Left colon (tissue), 2 donors: Measurements from ENCODE around the gene CKB. TPM values are rescaled to one million over a fixed set of nuclear protein-coding genes. Genes with fewer than 3 reads are reported as not detected.
A peak's percentile ranks its signal among the peaks of the same experiment; 100 is the strongest.

ENCODE experiments used
- ATAC-seq: fragments of 200-7000 bp; cut with Tn5 transposase; one replicate; pipeline ENCODE4 v1.9.1; 2020; ENCODE audit warnings: mild to moderate bottlenecking, moderate library complexity
- DNase-seq, 2 donors: peaks; one replicate each; pipeline ENCODE4 v3.0.0-alpha.2; 2020
- intact Hi-C, 2 donors: fragments of 100-400 bp; cut with DNase I in 1 of 2; cut with micrococcal nuclease in 1 of 2; formaldehyde crosslinking; loops; one replicate each; pipeline versions ENCODE4 v1.11.2 to v1.14.0; 2022; cut with DNase I, micrococcal nuclease
- total RNA-seq, 2 donors: library from RNA; stranded (reverse); fragmentation: NEBNext Ultra II Directional; extraction: Animal tissue kit (Norgen Biotek cat#: 25700); gene quantifications; one replicate each; pipeline ENCODE4 v1.2.1, GENCODE V29; 2021
- donor health status: DM: no; HTN: no; CAD: no.
- donor health status: DM: yes; HTN: yes; CAD: no.

Gene CKB
- total RNA-seq, 2 donors from 2014 or later: 1,945 to 3,680 TPM

GRCh38 chr14:103551338-103551762 is 28.7 kb upstream of the CKB start:
- no peak for ATAC-seq
- intact Hi-C loops: no loop called here
- DNase-seq: peak; percentile 16 to 77

GRCh38 chr14:103550451-103551337 is 28.1 kb upstream of the CKB start:
- ATAC-seq: peak; percentile 60
- DNase-seq: peak; percentile 24 to 42
- intact Hi-C loops: no loop called here

DNA sequence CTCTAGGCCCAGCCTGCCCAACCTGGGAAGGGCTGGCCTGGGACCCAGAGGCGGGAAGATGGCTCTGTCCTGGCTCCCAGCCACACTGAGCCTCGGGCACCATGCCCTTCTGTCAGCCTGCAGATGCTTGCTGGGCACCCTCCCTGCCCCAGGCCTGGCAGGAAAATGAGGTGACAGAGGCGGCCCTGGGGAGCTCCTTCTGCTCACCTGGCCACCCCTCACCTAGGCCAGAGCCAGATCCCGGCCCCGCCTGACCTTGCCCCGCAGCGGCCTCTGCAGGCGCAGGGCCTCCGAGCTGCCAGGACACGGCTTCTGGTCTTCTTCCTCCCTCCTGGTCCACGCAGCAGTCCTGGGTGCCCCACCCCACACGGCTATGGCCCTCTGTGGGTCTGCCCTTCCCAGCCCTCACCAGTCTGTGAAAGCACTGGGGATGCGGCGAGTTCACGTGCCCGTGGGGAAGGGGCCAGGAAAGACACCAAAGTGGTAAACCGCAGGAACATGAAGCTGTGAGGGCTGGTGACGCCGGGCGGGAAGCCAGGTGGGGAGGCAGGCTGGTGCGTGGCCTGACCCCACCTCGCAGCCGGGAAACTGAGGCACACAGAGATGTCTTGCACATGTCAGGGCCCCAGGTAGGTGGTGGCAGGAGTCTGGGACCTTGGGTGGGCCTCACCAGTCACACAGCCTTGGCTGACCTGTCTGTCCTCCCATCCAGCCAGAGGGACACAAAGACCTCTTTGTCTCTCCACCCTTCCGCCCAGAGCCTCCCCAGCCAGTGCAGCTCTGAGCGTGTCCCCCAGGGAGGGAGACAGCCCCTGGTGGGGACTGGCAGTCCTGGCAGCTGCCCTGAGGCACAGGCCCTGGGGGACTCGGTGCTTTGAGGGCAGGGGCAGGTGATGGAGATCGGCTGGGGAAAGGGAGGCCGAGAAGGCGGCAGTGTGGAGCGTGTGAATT is 27.0 kb upstream of the CKB start:
- DNase-seq (peak; percentile 19 to 47), ATAC-seq (peak; percentile 21)
- intact Hi-C loops: loop anchor here in 1 of 2 donors (5.0 kb wide), 1 partner anchor 47 kb away; no protein-coding TSS in a partner anchor

DNA sequence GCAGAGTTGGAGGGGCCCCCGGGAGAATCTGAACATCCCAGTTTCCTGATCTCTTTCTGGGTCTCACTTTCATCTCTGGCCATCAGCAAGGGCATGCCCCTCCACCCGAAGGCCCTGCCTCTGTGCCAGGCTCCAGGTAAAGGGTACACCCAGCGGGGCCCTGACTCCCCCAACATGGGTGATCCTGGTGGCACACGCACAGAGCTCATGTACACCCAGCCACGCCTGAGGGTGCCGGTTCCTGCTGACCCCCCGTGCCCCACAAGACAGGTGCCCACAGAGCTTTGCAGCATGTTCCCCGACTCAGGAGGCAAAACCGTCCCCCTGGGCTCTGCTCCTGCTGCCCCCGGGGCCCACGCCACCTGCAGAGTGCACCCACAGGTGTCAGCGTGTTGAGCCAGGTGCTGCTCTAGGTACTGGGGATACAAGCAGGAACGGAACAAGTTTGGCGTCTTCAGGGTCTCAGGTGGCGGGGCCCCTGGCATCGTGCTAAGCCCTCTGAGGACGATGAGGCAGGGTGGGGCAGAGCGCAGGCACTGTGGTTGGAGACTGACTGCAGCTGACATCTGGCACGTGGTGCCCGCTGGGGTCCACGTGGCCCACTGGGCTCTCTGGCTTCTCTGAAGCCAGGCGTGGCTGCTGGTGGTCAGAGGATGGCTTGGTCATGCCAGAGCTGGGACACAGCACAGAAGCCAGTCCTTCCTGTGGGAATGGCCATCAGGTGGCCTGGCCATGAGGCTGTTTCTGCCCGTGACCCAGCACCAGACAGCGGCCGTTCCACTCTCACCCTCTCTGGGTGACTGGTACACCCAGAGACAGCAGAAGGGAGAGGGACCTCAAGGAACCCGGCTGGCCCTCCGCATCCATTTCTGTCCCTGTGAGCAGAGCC is 26.1 kb upstream of the CKB start:
- intact Hi-C loops: loop anchor here in 1 of 2 donors (5.0 kb wide), 1 partner anchor 46 kb away; no protein-coding TSS in a partner anchor
- ATAC-seq (no peak), DNase-seq (peak in 1 of 2 donors; percentile 25)

GRCh38 chr14:103547941-103548462 is 25.4 kb upstream of the CKB start:
- intact Hi-C loops: loop anchor here in 1 of 2 donors (5.0 kb wide), 1 partner anchor 46 kb away; no protein-coding TSS in a partner anchor
- DNase-seq (peak in 1 of 2 donors; percentile 22), ATAC-seq (no peak)

- intact Hi-C loops: loop anchor here in 1 of 2 donors (5.0 kb wide), 1 partner anchor 45 kb away; no protein-coding TSS in a partner anchor
- ATAC-seq (no peak), DNase-seq (peak in 1 of 2 donors; percentile 24)
Measured at GRCh38 chr14:103547455-103547940, 24.9 kb upstream of the CKB start.

DNA sequence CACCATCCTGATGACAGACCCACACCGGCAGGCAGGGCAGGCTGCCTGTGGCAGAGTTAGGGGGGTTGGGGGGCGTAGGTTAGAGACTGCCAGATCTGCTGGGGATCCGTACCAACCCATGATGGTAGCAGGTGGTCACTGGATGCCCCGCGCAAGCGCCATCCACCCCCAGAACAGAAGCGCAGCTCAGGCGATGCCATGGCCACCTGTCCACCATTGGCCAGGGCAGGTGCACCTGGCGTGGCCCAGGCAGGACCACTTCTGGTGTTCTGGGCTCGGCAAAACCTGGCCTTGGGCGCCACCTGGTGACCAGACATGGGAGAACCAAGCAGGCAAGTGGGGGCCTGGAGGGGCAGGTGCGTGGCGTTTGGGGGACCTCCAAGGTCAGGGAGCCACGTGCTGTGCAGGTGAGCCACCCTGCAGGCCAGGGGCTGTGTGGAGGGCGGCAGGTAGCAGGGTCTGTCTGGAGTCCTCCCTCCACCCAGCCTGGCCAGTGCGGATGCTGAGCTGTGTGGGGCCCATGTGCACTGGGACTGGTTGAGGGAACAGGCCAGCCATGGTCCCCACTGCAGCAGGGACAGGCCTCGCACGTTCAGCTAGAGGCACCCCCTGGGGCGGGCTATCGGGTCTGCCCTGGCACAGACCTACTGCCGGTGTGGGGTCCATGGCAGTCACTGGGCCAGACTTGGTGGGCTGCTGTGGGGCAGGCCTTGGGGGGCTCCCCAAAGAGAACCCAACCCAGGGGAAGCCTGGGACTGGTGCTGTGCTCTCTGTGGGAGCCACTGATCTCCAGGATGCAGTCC is 24.2 kb upstream of the CKB start:
- DNase-seq: peak; percentile 66 to 79
- intact Hi-C loops: loop anchor here in 1 of 2 donors (5.0 kb wide), 1 partner anchor 45 kb away; no protein-coding TSS in a partner anchor
- peak; percentile 47 for ATAC-seq

DNA sequence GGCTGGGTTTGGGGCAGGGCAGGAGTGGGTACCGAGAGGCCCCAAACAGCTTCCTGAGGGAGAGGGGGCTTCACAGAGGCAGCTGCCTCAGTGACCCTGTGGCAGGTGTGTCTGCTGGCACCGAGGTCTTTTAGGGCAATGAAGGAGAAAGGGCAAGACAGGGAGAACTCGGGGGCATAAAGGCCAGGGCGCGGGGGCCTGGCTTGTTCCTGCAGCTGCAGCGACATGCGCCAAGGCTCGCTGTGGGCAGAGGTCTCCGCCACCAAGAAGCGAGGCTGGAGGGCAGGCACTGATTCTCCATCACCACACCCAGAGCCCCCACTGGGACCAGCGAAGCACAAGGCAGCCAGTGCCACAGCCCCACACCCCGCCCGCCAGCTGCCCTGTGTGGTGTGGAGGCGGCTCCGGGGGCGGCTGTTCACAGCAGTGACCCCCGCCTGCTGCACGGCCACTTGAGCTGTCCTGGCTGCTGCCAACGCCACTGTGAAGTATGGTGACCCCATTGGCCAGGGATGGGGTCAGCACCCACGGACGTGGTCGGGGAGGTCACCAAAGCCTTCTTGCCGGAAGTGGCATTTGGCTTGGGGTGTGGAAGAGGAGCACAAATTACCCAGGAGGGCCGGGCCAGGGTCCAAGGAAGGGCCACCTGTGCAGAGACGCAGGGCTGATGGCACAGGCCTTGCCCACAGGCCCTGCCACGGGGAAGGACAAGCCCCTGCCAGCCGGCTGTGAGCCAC is 23.5 kb upstream of the CKB start:
- ATAC-seq (no peak), DNase-seq (peak in 1 of 2 donors; percentile 26)
- intact Hi-C loops: loop anchor here in 1 of 2 donors (2.0 to 5.0 kb wide), 2 partner anchors 27 to 44 kb away; no protein-coding TSS in a partner anchor

GRCh38 chr14:103545219-103545914 is 22.7 kb upstream of the CKB start:
- no peak for ATAC-seq
- peak; percentile 14 to 28 for DNase-seq
- intact Hi-C loops: loop anchor here in 1 of 2 donors (2.0 to 5.0 kb wide), 2 partner anchors 27 to 43 kb away; no protein-coding TSS in a partner anchor

DNA sequence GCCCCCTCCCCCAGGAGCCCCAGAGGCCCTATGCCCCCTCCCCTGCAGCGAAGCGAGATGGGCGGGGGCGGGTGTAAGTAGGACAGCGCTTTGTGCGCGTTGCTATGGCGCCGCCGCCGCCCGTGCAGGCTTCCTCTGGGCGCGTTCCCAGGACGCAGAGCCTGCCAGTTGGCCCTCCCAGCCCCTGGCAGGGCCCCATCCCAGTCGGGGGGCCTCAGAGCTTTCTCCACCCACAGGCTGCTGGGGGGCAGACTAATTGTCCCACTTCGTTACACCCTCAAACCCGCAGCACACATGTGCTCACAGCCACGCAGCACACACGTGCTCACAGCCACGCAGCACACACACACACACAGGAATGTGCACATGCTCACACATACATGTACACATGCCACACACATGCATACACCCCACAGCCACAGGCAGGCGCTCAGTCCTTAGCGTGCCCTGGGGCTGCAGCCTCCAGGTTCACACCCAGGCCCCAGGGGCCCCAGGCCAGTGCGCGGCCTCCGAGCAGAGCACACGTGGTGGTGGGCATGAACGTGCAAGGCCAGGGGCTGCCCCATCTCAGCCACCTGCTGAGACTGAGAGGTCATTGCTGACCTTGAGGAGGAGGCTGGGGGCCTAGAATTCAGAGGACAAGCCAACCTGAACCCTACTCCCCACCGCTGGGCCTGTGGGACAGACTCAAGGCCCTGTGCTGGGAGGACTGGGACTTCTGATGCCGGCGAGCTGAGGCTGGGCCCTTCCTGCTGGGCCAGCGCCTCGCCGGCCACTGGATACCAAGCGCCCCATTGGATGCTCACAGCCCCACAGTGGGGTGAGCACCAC is 22.0 kb upstream of the CKB start:
- ATAC-seq (peak; percentile 15), DNase-seq (peak; percentile 63 to 65)
- intact Hi-C loops: loop anchor here in 1 of 2 donors (2.0 to 5.0 kb wide), 2 partner anchors 26 to 42 kb away; no protein-coding TSS in a partner anchor

DNA sequence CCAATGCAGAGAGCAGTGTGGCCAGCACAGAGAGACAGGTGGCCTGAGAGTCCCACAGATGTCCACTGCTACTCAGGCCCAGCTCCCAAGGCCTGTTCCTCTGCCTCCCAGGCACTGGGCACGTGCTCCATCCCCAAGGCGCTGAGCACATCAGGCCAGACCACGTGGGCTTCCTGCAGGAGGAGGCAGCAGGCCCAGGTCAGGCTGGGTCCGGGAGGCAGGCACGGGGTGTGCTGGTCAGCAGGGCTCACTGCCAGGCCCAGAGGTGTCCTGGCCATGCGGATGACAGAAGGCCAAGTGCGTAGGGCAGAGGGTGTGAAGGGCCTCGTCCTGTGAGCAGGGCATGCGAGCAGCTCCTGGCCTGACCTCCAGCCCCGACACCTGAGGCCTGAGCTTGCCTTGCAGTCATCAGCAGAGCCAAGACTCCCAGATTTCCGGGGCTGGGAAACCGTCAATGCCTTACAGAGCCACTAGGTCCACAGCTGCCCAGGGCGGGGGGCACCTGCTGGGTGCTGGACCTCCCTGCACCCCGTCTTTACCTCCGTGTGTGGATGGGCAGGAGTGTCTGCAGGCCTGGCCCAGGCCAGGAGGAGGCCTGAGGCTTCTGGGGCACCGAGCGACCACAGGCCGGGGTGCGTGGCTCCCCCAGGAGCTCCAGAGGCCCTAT is 21.2 kb upstream of the CKB start:
- ATAC-seq: no peak

DNA sequence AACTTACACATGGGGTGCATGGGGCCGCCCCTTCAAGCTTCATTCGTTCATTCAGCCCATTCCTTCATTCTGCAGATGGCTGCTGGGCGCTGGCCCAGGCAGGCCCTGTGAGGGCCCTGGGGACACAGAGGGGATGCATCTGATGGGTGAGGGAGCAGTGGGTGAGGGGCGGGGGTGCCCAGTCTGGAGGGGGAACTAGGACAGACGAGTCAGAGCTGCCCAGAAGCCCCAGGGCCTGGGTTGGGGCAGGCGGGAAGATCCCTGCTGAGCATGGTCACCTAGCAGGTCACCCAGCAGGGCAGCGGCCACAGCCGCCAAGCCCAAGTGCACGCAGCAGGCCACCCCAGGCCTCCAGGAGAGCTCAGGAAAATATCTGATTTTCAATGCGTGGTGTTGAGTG is 20.5 kb upstream of the CKB start:
- ATAC-seq (no peak), DNase-seq (peak; percentile 21 to 44)
- intact Hi-C loops: no loop called here

More for the DNA sequence above, 21.2 kb upstream of the CKB start:
- intact Hi-C loops: loop anchor here in 1 of 2 donors (2.0 kb wide), 1 partner anchor 25 kb away; no protein-coding TSS in a partner anchor
- peak in 1 of 2 donors; percentile 43 for DNase-seq

DNA sequence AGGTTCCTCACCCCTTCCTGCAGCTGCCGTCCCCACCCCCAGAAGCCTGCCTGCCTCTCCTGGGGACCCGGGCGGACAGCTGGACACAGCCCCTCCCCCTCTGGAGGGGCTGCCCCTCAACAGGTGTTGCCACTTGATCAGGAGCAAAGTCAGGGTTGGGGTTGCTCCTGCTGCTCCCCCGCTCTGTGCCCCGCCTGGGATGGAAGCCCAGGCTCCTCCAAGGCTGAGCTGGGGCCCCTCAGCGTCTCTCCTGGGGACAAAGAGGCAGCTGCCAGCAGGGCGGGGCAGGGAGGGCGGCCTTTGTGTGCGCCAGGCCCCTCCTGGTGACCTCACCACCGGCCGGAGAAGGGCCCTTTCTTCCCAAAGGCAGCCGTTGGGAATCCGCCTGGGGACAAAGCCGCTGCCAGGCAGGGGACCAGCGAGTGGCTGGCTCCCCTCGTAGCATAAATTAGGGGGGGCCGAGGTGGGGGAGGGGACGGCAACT is 20.0 kb upstream of the CKB start:
- ATAC-seq (peak; percentile 48), DNase-seq (peak; percentile 66 to 77)
- intact Hi-C loops: no loop called here
